Ovary (tissue), 9 donors: Measurements from ENCODE around the gene NWD2. TPM values are rescaled to one million over a fixed set of nuclear protein-coding genes. Genes with fewer than 3 reads are reported as not detected.

Experiments used
- DNase-seq, 5 donors: peaks; one replicate each; pipeline ENCODE4 v3.0.0-alpha.2; 2019 to 2020
- H3K27ac ChIP-seq, 2 donors: fragments of 200-600 bp; one replicate each; pipeline versions ENCODE4 v1.5.1 to v1.8.0; 2019 to 2022
- H3K27me3 ChIP-seq: fragments of 200-600 bp; one replicate; pipeline ENCODE4 v1.8.0; 2022
- H3K36me3 ChIP-seq: fragments of 200-600 bp; sonication (generic); one replicate; pipeline ENCODE4 v1.5.1; 2019
- H3K4me1 ChIP-seq: one replicate; pipeline ENCODE4 v1.8.1; 2013; ENCODE audit warnings: mild to moderate bottlenecking, moderate library complexity; ENCODE audit not compliant: insufficient read depth
- H3K4me3 ChIP-seq: fragments of 200-600 bp; sonication (generic); one replicate; pipeline ENCODE4 v1.5.1; 2017
- H3K9me3 ChIP-seq, 2 donors: fragments of 200-600 bp in 1 of 2; sonication (generic) in 1 of 2; one replicate each; pipeline versions ENCODE4 v1.5.1 to v1.8.1; 2013 to 2019; ENCODE audit warnings: mild to moderate bottlenecking in 1 of 2, moderate library complexity in 1 of 2
- CTCF ChIP-seq, 3 donors: fragments of 450-650 bp in 2 of 3; fragments of 200-600 bp in 1 of 3; IDR thresholded peaks; one replicate each; pipeline versions ENCODE4 v1.5.1 to v1.8.0; 2016 to 2022; ENCODE audit warnings: antibody characterized with exemption in 3 of 3, mild to moderate bottlenecking in 1 of 3
- EP300 ChIP-seq: sonication (generic); formaldehyde crosslinking; IDR thresholded peaks from one replicate; pipeline ENCODE4 v1.6.1; 2017; ENCODE audit warnings: antibody characterized with exemption
- POLR2A ChIP-seq: fragments of 450-650 bp; IDR thresholded peaks from one replicate; pipeline ENCODE4 v1.6.1; 2017; ENCODE audit warnings: antibody characterized with exemption, mild to moderate bottlenecking, moderate library complexity
- WGBS, 3 donors: extraction: QIAGEN DNeasy Blood & Tissue Kit in 1 of 3; methylation state at CpG; one replicate each; pipeline versions ENCODE4 v1.1.5 to v1.1.7; 2013 to 2017; 5-methylcytosine and 5-hydroxymethylcytosine counted together
- intact Hi-C, 4 donors: fragments of 100-400 bp; cut with DNase I; formaldehyde crosslinking; loops; one replicate each; pipeline versions ENCODE4 v1.11.0 to v1.15.1; 2022 to 2023
- polyA plus RNA-seq, 2 donors: library from polyadenylated mRNA; stranded (reverse); fragments of 200-250 nt in 1 of 2; fragments of 350-450 nt in 1 of 2; fragmentation: Illumina TruSeq in 1 of 2; extraction: RNeasy Lipid Tissue Mini Kit (QIAGEN cat#74804) in 1 of 2; gene quantifications; one replicate each; pipeline ENCODE4 v1.2.3, GENCODE V29; 2013 to 2014
- total RNA-seq, 7 donors: library from RNA; depleted of rRNA in 2 of 7; stranded (reverse); fragments of >200 nt in 2 of 7; fragmentation: NEBNext Ultra II Directional in 3 of 7; extraction: Animal tissue kit (Norgen Biotek cat#: 25700) in 3 of 7; gene quantifications; one replicate each; pipeline versions ENCODE4 v1.1.0 to v1.2.4, GENCODE V29; 2016 to 2023
- donor health status: DM: no; HTN: no; CAD: no; lungs with moderate emphysema.
- donor health status: DM: no; HTN: no; CAD: no.
- donor health status: Bipolar disorder and iron deficiency.
- donor health status: DM: yes; HTN: yes; CAD: no.
- donor health status: DM: no; HTN: no; CAD: no.
- donor health status: DM: yes; HTN: yes; CAD: no.

NWD2 gene
- total and polyA plus RNA-seq, 9 donors, result 0.01 to 0.11 TPM; not detected in 7

GRCh38 chr4:37483610-37484009 is 239.1 kb downstream of the NWD2 start:
- Histone ChIP-seq H3K27me3 (no peaks in the 10 kb centered on the region), H3K4me1 (no peaks in the 10 kb centered on the region), H3K9me3 (no peaks in the 10 kb centered on the region), H3K27ac (no peak overlapping the region), H3K4me3 (no peak overlapping the region), H3K36me3 (no peaks in the 10 kb centered on the region)
- 0 to 50% (median 0%) methylated on average over 1 of the region's 1 CpG for WGBS, 3 donors
- no peak for DNase-seq
- TF ChIP-seq CTCF (IDR thresholded peaks at IDR 0.05), result no peak
- no peak for TF ChIP-seq POLR2A
- TF ChIP-seq EP300, result no peak
- intact Hi-C loops, result no loop called here

GRCh38 chr4:37486166-37486565 is 241.6 kb downstream of the NWD2 start:
- Histone ChIP-seq H3K9me3 (no peaks in the 10 kb centered on the region), H3K4me3 (no peak overlapping the region), H3K27me3 (no peaks in the 10 kb centered on the region), H3K27ac (no peak overlapping the region), H3K4me1 (no peaks in the 10 kb centered on the region), H3K36me3 (no peaks in the 10 kb centered on the region)
- no peak for DNase-seq
- TF ChIP-seq CTCF (IDR thresholded peaks at IDR 0.05) (no peak), POLR2A (no peak), EP300 (no peak)
- intact Hi-C loops, result no loop called here
- 65 to 81% (median 71%) methylated on average over 3 of the region's 3 CpGs for WGBS, 3 donors

- no peaks in the 10 kb centered on the region for H3K36me3 ChIP-seq
- DNase-seq, result no peak
- H3K9me3 ChIP-seq, result no peaks in the 10 kb centered on the region
- TF ChIP-seq CTCF (IDR thresholded peaks at IDR 0.05) (no peak), EP300 (no peak), POLR2A (no peak)
- no peak overlapping the region for H3K4me3 ChIP-seq
- H3K27me3 ChIP-seq, result no peaks in the 10 kb centered on the region
- H3K4me1 ChIP-seq, result no peaks in the 10 kb centered on the region
- no peak overlapping the region for H3K27ac ChIP-seq
- intact Hi-C loops, result no loop called here
Measured at GRCh38 chr4:37487668-37488067, 243.1 kb downstream of the NWD2 start.

- Histone ChIP-seq H3K36me3 (no peaks in the 10 kb centered on the region), H3K27ac (no peak overlapping the region), H3K9me3 (no peaks in the 10 kb centered on the region), H3K4me3 (no peak overlapping the region), H3K4me1 (no peaks in the 10 kb centered on the region), H3K27me3 (no peaks in the 10 kb centered on the region)
- 58 to 69% (median 61%) methylated on average over 1 of the region's 1 CpG for WGBS, 3 donors
- TF ChIP-seq POLR2A, result no peak
- no peak for TF ChIP-seq CTCF (IDR thresholded peaks at IDR 0.05)
- intact Hi-C loops, result no loop called here
- DNase-seq, result no peak
Measured at GRCh38 chr4:37489697-37490096, 245.2 kb downstream of the NWD2 start.
